Esophagus muscularis mucosa (tissue), 4 donors: ENCODE results near the gene DEFB132.

Experiments used
- CTCF ChIP-seq, 3 experiments: fragments of 200-600 bp in 2 of 3; fragments of 450-650 bp in 1 of 3; sonication (generic) in 2 of 3; IDR thresholded peaks; one replicate each; pipeline ENCODE4 v1.5.1; 2017 to 2019; ENCODE audit warnings: antibody characterized with exemption in 3 of 3, mild to moderate bottlenecking in 2 of 3, moderate library complexity in 1 of 3
- EP300 ChIP-seq: sonication (generic); formaldehyde crosslinking; IDR thresholded peaks from one replicate; pipeline ENCODE4 v1.6.1; 2017; ENCODE audit warnings: antibody characterized with exemption
- POLR2A ChIP-seq: fragments of 450-650 bp; IDR thresholded peaks from one replicate; pipeline ENCODE4 v1.6.1; 2017; ENCODE audit warnings: antibody characterized with exemption, moderate library complexity, mild to moderate bottlenecking, low read depth
- POLR2AphosphoS5 ChIP-seq, 2 donors: sonication (generic); formaldehyde crosslinking; IDR thresholded peaks; one replicate each; pipeline ENCODE4 v1.6.1; 2017; ENCODE audit warnings: antibody characterized with exemption in 2 of 2

GRCh38 chr20:237489-237888, 20.0 kb upstream of the DEFB132 start:
- TF ChIP-seq CTCF (IDR thresholded peaks at IDR 0.05) (no peak), POLR2A (no peak), EP300 (no peak), POLR2AphosphoS5 (IDR thresholded peaks at IDR 0.05) (no peak)
